ENCODE measurements around the gene TUSC2.
"Not testable (repeated sequence)": the region's sequence is repeated elsewhere in the genome, so short reads cannot be mapped to it uniquely, and the experiment has no call there.

The TUSC2 gene

DNA sequence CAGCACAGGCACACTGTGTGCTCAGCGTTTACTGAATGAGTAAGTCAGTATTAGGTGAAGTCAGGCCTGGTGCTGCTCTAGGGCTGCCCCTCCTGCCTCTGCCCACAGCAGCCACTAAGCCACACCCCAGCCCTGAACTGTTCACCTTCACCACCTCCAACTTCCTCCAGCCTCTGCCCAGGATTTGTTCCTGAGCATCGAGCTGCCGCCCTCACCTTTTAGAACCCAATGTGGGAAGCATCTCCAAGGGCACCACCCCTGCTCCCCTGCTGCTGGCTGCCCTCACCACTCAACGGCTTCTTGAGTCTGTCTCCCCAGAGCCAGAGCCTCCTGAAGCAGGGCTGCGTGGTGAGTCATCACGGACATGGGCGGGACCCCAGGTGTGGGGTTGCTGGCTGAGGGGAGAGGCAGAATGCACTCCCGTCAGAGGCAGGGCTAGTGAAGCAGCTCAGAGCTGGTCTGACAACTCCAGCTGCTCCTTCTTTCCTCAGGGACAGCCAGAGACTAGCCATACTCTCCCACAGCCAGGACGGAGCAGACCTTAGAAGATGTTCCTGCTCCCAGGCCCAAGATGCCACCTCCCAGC is 11.3 kb downstream of the TUSC2 start:
- no peak for DNase-seq

DNA sequence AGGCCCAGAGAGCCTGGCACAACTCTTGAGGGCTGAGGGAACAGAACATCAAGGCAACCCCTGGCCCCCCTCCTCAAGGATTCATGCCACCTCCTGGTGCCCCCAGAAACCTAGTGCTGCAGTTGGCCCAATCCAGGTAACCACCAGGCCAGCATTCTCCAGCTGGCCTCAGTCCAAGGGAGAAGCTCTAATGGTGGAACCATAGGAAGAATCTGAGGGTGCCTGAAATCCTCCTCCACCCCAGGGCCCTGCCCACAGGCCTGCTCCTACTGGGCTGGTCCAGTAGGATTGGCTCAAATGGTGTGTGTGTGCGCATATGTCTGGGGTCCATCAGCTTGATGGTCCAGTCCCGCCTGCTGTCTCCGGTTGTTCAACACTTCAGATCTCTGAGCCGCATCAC is 13.2 kb downstream of the TUSC2 start:
- no peak for DNase-seq

DNA sequence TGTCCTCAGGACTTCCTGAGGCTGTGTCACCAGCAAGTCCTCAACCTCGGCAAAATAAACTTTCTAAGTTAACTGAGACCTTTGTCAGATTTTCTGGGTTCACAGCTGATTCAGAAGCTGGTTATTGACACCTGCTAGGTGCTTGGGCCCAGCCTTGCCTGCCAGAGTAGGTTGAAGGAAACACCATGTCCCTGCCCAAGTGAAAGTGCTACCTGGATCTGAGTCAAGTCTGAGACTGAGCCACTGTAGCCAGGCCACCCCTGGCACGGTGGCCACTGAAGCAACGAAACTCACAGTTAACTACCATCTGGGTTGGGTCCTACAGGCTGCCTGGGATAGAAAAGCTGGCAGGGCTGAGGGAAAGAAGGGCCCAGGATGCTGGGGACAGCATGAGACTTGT is 13.7 kb downstream of the TUSC2 start:
- peak; percentile 42 for DNase-seq

DNA sequence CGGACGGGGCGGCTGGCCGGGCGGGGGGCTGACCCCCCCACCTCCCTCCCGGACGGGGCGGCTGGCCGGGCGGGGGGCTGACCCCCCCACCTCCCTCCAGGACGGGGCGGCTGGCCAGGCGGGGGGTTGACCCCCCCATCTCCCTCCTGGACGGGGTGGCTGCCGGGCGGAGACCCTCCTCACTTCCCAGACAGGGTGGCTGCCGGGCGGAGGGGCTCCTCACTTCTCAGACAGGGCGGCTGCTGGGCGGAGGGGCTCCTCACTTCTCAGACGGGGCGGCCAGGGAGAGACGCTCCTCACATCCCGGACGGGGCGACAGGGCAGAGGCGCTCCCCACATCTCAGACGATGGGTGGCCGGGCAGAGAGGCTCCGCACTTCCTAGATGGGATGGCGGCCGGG is 16.0 kb downstream of the TUSC2 start:
- DNase-seq = not testable (repeated sequence)

DNA sequence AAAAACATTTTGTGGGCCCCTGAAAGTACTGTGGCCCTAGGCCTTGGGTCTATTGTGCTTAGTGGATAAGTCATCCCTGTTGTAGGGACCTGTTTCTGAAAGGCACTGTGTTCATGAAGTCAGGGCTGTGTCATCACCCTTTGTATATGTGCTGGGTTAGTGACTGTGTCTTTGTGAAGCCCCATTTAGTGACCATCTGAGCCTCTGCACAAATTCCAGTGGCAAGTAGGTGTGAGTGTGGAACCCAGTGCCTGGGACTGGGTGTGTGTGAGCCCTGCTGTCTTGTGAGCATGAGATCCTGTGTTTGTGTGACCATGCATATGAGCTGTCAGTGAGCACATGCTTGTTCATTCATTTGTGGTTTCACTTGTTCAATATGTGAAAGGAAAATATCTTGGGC is 23.4 kb downstream of the TUSC2 start:
- no peak for DNase-seq

DNA sequence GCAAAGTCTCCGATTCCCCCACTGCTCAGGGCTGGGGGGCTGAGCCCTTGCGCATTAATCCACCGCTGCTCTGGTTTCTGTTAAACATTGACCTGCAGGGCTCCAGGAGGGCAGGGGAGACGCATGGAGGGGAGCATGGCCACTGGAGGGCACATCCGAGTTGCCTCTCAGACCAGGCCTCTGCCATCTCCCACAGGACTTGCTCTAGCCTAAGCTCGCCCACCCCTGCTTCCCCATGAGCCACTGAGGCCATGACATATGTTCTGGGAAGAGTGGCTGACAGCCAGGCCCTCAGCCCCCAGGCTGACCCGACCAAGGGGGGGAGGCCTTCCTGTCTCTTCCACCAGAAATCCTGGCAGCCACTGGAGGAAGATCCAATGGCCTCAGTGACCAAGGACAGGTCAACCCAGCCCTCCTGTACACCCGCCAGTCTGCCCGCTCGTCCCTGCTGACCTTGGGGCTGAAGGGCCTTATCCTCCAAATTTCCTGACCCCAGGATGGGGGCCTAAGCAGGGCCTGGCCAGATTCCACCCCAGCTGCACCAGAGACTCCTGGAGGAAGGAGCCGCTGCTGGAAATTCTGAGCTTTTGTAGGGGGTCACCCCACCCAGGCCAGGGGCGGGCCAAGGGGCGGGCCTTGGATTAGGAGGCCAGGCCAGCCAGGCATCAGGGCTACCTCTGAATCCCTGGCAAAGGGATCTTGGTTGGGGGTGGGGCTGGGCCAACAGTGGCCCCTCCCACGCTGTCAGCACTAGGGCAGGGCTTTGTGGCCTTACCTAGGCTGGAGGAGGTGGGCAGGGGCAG is 24.8 kb downstream of the TUSC2 start, which contains the start of gene HYAL1:
TSS of gene HYAL1 (minus strand) at position 562 of the 803 bp plus-strand sequence. CDS start 618 bp downstream, outside the sequence.
- no peak for DNase-seq

DNA sequence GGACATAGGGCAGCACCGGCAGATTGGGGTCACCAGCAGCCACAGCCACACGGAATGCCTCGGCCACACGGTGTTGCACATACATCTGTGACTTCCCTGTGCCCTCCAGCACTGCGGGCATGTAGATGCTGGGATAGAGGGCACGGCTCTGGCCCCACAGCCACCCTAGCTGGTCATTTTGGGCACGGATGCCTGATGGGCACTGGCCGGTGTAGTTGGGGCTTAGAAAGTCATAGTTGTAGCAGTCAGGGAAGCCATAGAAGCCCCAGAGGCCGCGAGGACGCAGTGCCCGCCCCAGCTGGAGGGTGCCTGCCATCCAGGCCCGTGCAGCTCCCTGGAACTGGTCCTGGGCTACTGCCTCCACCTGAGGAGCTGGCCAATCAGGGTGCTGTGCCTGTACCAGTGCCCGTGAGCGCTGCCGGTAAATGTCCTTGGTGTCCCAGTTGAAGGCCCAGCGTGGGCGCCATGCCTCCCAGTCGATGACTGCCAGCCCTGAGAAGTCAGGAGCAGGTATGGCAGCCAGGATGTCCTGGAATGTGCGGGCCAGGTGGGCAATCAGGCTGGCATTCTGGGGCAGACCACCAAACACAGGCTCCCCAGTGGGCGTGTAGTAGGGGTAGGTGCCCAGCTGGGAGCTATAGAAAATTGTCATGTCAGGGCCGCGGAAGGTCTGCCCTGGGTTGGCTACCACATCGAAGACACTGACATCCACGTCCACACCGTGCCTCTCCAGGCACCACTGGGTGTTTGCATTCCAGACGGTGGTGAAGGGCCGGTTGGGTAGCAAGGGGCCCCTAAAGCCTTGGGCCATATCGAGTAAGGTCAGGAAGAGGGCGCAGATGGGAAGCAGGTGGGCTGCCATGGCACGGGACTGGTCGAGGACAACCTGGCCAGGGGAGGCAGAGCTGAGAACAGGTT is 25.7 kb downstream of the TUSC2 start:
- DNase-seq = no peak

DNA sequence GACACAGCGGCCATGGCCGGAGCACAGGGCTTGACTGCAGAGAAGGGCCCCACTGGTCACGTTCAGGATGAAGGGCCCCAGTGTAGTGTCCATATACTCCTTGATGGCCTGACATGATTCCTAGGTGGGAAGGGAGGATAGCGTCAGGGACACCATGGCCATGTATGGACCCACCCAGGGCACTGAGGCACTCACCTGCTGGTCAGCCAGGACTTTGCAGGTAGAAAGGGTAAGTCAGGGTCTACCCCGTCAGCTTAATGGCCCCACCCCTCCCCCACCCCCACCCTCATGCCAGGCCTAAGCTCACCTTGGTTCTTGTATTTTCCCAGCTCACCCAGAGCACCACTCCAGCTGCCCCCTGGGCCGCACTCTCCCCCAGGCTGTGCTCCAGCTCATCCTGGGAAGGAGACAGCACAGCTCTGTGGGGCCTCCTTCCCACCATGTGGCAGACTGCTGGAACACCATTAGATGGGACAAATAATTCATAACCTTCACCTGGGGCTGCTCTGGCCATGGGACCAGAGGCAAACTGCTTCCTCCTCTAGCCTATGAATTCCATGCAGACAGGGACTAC is 27.3 kb downstream of the TUSC2 start:
- no peak for DNase-seq

DNA sequence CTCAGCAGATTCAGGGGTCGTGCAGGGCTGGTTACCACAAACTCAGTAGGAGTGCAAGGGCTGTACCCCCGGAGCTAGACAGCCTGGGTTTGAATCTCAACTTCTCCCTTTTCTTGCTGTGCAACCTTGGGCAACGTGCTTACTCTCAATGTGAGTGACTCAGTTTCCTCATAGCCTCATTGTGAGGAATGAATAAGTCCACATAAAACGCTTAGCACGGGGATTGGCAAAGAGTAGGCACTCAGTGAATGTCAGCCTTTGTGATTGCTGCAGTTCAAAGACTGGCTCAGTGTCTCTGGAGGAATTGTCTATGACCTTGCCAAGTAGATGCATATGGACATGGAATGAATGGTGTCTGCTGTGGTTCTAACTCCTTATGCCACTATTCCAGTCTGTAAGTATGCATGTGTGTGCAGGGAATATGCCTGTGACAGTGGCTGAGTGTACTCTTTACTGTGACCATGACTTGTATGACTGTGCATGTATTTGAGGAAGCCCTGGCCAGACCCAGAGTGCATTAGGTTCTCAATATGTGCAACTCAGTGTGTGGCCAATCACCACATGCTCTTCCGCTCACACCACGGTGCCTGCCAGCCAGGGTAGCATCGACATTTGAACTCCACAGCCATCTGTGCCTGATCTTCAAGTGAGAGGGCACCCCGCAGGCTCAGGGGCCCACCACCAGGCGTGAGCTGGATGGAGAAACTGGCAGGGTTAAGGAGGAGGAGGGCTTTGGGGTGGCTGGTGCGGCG is 27.9 kb downstream of the TUSC2 start:
- DNase-seq = peak; percentile 54

DNA sequence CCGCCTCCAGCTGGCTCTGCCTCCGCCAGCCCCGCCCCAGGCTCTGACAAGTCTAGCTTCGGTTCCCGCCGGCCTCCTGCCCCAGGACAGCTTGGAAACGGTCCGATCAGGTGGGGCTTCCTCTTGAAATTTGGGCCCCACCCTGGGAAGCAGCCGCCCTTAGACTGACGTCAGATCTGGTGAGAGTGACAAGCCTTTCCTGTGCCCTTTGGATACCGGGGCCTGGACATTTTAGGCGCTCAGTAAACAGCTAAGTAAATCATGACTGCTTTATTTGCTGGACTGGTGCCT is 28.4 kb downstream of the TUSC2 start:
- DNase-seq = no peak

DNA sequence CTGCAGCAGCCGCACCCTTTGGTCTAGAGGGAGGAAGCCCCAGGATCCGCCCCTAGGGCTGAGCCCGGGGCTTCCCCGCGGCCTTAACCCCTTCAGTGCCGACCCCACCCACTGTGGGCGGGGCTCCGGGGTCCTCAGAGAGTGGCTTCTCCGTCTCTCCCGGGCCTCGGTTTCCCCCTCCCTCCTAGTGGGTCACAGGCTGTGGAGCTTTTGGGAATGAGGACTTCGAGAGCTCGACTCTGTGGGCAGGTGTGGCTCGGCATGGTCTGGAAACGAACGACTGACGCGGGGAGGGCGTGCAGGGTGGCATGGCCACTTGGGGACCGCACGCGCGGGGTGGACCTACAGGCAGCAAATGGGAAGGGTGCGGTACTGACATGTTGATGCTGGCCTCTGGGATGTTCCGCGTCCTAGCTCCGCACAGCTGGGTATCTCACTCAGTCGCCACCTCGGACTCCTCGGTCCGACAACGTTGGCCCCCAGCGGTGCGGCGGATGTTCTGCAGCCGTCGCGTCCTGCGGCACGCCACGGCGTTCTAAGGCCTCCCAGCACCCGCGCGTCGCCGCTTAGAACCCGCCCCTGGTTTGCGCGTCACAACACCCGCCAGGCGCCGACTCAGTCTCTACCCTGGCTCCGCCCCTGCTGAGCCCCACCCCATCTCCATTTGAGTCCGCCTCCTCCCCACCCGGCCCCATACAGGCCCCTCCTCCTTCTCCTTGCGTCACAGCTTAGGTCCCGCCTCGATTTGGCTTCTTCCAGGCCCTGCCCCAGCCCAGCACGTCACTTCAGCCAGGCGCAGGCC is 29.0 kb downstream of the TUSC2 start, which contains the start of the genes HYAL3 and NAA80:
TSS of gene HYAL3 (minus strand) at position 570 of the 802 bp plus-strand sequence. CDS start 3,803 bp downstream, outside the sequence.
TSS of gene NAA80 (minus strand) at position 570 of the 802 bp plus-strand sequence. CDS start 1,942 bp downstream, outside the sequence.
- DNase-seq = peak; percentile 99

DNA sequence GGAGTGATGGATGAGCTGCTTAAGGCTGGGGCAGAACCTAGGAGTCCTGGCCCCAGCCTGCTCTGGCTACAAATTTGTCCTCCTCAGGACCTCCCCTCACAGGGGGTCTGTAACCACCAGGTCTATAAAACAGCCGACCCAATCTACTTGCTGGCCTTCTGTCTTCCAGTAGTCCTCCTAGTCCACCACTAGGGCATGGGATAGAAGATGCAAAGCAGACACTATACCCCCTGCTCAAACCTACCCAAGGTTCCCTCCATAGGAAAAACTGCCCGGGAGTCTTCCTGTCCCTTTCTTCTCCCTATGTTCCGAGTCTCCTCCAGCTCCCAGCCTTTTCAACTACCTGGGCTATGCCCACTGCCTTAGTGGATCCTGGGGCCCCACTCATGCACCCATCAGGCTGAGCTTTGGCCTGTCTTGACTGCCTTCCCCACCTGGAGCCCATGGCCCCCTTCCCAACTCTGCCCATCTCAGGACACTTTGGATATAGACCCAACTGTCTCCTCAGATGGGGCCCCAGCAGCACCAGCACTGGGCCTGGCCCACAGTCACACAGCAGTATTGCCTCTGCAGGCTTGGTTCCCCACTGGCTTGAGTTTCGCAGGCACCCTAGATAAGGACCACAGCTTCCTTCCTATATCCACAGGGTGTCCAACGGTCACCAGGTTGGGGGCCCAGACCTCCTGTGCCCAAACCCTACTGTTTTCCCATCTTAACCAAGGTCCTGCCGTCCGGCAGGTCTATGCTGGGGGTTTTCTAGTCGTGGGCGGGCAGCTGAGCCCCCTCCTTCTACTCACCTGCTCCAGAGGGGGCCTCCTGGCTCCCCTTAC is 29.9 kb downstream of the TUSC2 start:
- DNase-seq = no peak

DNA sequence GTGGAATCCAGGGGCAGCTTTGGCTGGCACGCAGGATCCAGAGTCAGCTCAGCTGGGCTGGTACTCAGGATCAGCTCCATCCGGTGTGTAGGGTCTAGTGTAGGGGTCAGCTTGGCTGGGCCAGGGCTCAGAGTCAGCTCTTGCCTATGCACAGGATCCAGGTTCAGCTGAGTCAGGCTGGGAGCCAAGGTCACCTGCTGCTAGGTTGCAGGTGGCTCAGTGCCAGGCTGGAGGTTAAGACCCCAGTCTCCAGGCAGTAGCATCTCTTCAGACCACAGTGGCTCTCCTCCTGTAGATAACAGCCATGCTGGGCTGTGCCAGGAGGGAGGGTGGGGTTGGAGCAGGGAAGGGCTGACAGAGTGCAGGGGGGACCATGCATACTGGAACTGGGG is 30.6 kb downstream of the TUSC2 start:
- DNase-seq = no peak

DNA sequence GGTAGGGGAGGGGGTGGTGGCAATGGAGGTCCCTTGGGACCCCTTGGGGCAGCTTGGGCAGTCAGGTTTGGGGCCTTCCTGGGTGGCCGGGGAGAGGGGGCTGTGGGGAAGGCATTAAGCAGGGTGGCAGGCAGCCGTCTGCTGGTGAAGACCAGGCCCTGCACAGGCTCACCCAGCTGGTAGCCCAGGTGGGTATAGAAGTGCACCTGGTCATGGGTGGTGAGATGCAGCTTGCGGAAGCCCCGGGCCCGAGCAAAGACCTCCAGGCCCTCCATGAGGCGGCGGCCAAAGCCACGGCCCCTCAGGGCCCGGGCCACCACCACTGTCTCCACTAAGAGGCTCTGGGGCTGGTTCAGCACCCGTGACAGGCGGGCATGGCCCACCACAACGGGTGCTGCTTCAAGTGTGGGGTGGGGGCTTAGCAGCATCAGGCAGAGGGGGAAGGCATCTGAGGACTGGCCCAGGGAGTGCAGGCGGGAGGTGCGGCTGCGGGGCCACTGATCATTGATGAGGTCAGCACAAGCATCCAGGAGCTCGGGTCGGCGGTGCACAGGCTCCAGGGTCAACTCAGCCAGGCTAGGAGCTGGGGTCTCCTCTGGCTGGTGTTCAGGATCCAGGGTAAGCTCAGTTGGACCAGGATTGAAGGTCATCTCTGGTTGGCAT is 31.2 kb downstream of the TUSC2 start:
- no peak for DNase-seq

DNA sequence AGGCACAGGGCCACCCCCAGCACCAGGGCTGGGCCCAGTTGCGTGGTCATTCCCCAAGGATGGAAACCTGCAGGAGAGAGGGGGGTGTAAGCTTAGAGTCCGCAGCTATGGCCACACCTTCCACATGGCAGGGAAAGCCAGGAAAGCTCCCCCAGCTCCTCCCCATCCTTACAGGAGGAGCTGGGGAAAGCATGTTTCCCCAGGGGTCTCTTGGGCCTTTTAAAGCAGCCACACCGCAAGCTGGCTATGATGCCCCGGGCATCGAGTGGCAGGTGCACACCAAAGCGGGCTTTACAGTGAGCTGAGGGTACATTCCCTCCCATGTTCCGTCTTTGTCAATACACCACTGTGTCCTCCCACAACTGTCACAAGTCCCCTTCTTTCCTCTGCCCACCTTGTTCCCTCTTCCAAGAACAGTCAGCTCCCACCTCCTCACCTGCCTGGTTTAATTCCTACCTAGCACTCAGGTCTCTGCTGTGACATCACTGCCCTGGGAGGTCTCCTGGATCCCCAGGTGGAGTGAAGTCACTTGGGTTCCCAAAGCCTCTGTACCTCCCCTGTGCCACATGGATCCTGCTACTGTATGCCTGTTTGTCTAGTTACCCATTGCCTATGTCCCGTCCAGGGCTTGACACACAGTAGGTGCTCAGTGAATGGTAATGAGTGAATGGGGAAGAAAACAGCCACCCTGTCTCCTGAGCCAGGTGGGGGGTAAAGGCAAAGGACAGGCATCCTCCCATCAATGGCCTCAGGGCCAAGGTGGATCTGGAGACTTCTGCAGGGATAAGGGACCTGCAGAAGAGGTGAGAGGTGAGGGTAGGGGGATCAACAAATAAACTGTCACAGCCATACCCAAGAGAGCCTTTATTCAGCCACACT is 32.2 kb downstream of the TUSC2 start:
- no peak for DNase-seq

DNA sequence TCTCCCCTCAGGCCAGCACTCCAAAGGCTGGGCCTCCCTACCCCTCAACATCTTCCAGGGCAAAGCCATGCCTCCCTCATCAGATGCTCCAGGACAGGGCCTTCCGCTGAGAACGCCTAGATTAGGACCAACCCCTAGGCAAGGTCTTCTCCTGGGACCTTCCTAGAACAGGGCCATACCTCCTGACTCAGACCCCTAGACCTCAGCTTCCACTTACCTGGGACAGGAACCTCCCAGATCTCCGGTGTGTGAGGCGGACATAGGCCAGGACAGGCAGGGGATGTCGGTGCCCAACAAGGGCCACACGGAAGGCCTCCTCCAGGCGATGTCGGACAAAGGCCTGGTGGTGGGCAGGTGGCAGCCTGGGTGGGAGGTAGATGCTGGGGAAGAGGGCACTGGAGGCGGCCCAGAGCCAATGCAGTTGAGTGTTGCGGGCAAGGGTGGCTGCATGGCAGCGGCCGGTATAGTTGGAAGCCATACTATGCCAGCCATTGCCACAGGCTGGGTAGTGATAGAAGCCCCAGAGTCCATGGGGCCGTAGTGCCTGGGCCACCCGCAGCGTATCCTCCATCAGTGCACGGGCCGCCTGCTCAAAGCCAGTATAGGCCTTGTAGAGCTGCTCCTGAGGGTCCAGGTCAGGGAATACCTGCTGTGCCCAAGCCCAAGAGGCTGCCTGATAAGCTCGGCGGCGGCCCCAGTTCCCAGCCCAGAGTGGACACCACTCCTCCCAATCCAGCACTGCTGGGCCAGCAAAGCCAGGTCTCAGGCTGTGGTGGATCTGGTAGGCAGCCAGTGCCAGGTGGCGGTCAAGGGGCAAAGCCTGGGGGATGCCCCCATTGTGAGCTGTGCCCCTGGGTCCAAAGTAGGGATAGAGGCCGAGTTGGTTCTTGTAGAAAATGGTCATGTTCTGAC is 33.3 kb downstream of the TUSC2 start:
- DNase-seq = no peak

DNA sequence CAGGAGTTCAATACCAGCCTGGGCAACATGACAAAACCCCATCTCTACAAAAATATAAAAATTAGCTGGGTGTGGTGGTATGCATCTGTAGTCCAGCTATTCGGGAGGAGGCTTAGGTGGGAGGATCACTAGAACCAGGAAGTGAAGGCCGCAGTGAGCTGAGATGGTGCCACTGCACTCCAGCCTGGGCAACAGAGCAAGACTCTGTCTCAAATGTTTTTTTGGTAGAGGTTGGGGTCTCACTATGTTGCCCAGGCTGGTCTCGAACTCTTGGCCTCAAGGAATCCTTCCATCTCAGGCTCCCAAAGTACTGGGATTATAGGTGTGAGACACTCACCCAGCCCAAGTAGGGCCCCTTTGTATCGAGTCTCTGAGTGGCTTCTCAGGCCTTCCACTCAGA is 33.9 kb downstream of the TUSC2 start:
- no peak for DNase-seq

Data from RPMI8226 (cell line).